Endometrium (tissue), 2 donors: ENCODE data around the gene ESRRA.
"Not testable (repeated sequence)": the region's sequence is repeated elsewhere in the genome, so short reads cannot be mapped to it uniquely, and the experiment has no call there.

Source experiments
- FAIRE-seq: peaks from 2 replicates; lab custom pipeline; 2012; peaks lifted over from hg19 to GRCh38; lab: Jason Lieb, UNC
- donor health status: control.
- donor health status: control.

ESRRA gene

GRCh38 chr11:64314146-64314804 is 9.0 kb downstream of the ESRRA start:
- FAIRE-seq = no peak

- no peak for FAIRE-seq
These were observed 9.7 kb downstream of the ESRRA start for GRCh38 chr11:64314805-64315561.

GRCh38 chr11:64315667-64316526 is 10.6 kb downstream of the ESRRA start:
- FAIRE-seq = not testable (repeated sequence)

- no peak for FAIRE-seq
These were observed 11.5 kb downstream of the ESRRA start for GRCh38 chr11:64316672-64317324.

GRCh38 chr11:64317325-64317960 is 12.1 kb downstream of the ESRRA start, which contains the start of gene TRMT112:
Gene TRMT112 (minus strand): TSS chr11:64317559. CDS start chr11:64317526, 33 bp downstream.
- FAIRE-seq = peak; percentile 91

- FAIRE-seq = peak; percentile 15
These were observed 12.8 kb downstream of the ESRRA start, which contains the start of gene PRDX5 for GRCh38 chr11:64317961-64318765. Gene PRDX5 (plus strand): TSS chr11:64318121. CDS start chr11:64318216, 95 bp downstream.

- FAIRE-seq = no peak
These were observed 13.7 kb downstream of the ESRRA start for GRCh38 chr11:64318766-64319761.

GRCh38 chr11:64320556-64320955 is 15.2 kb downstream of the ESRRA start:
- no peak for FAIRE-seq

- no peak for FAIRE-seq
These were observed 15.7 kb downstream of the ESRRA start for GRCh38 chr11:64321026-64321425.

- no peak for FAIRE-seq
These were observed 16.2 kb downstream of the ESRRA start for GRCh38 chr11:64321533-64321932.

- no peak for FAIRE-seq
These were observed 17.6 kb downstream of the ESRRA start for GRCh38 chr11:64322925-64323260.

- FAIRE-seq = no peak
These were observed 18.0 kb downstream of the ESRRA start for GRCh38 chr11:64323373-64323772.

- not testable (repeated sequence) for FAIRE-seq
These were observed 18.7 kb downstream of the ESRRA start for GRCh38 chr11:64323984-64324383.

GRCh38 chr11:64324692-64325469 is 19.6 kb downstream of the ESRRA start:
- no peak for FAIRE-seq

GRCh38 chr11:64327375-64327774 is 22.1 kb downstream of the ESRRA start:
- no peak for FAIRE-seq

GRCh38 chr11:64327993-64328392 is 22.7 kb downstream of the ESRRA start:
- FAIRE-seq = no peak

- FAIRE-seq = no peak
These were observed 25.6 kb downstream of the ESRRA start for GRCh38 chr11:64330888-64331287.

GRCh38 chr11:64331569-64332371 is 26.4 kb downstream of the ESRRA start:
- FAIRE-seq = no peak
